Measurements from ENCODE around the gene MSMB. TPM values are rescaled to one million over a fixed set of nuclear protein-coding genes. Genes with fewer than 3 reads are reported as not detected.
"Not testable (repeated sequence)": the region's sequence is repeated elsewhere in the genome, so short reads cannot be mapped to it uniquely, and the experiment has no call there.

Gene MSMB
- total and polyA plus RNA-seq, 9 of the 15 experiments (the other 6 are each of a cell fraction or from before 2014, with no cell fraction given), result 0.21 to 0.60 TPM; not detected in 7

DNA sequence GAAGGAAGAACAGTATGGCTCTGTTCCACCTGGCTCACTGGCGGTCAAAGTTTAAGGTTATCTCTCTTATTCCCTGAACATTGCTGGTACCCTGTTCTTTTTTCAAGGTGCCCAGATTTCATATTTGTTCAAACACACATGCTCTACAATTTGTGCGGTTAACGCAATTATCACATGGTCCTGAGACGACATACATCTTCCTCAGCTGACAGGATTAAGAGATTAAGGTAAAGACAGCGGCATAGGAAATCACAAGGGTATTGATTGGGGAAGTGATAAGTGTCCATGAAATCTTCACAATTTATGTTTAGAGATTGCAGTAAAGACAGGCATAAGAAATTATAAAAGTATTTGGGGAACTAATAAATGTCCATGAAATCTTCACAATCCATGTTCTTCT lies 46.1 kb downstream of the MSMB start:
- H3K36me3 ChIP-seq (ENCODE audit: control insufficient read depth, insufficient read depth, low read length), result peaks cover 77% of the 10 kb centered on the region
- H3K79me2 ChIP-seq (ENCODE audit: control insufficient read depth, insufficient read depth, low read length), result peaks cover 46% of the 10 kb centered on the region
- TF ChIP-seq, protein P1, sequence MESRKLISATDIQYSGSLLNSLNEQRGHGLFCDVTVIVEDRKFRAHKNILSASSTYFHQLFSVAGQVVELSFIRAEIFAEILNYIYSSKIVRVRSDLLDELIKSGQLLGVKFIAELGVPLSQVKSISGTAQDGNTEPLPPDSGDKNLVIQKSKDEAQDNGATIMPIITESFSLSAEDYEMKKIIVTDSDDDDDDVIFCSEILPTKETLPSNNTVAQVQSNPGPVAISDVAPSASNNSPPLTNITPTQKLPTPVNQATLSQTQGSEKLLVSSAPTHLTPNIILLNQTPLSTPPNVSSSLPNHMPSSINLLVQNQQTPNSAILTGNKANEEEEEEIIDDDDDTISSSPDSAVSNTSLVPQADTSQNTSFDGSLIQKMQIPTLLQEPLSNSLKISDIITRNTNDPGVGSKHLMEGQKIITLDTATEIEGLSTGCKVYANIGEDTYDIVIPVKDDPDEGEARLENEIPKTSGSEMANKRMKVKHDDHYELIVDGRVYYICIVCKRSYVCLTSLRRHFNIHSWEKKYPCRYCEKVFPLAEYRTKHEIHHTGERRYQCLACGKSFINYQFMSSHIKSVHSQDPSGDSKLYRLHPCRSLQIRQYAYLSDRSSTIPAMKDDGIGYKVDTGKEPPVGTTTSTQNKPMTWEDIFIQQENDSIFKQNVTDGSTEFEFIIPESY (CRISPR knock-in tag; IDR thresholded peaks at IDR 0.05), result peak; percentile 19; the same call in 1 of the 2 replicates
- TF ChIP-seq, protein P2, sequence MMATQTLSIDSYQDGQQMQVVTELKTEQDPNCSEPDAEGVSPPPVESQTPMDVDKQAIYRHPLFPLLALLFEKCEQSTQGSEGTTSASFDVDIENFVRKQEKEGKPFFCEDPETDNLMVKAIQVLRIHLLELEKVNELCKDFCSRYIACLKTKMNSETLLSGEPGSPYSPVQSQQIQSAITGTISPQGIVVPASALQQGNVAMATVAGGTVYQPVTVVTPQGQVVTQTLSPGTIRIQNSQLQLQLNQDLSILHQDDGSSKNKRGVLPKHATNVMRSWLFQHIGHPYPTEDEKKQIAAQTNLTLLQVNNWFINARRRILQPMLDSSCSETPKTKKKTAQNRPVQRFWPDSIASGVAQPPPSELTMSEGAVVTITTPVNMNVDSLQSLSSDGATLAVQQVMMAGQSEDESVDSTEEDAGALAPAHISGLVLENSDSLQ (IDR thresholded peaks at IDR 0.05), result peak; percentile 56
- TF ChIP-seq MEIS2 (IDR thresholded peaks at IDR 0.05; ENCODE audit: partially characterized antibody), result peak; percentile 74
- H4K20me1 ChIP-seq (replicated peaks; ENCODE audit: control insufficient read depth, insufficient read depth, low read length); H2AFZ ChIP-seq (ENCODE audit: low read depth, low read length); DNase-seq (ENCODE audit: extremely low read depth in 1 of 4, low spot score in 3 of 4); CTCF ChIA-PET (ENCODE audit: low intra/inter-chr PET ratio); H3K4me3 ChIP-seq; H3K9me3 ChIP-seq (replicated peaks; ENCODE audit: control insufficient read depth, insufficient read depth, low read depth, low read length); H3K9me1 ChIP-seq (ENCODE audit: control insufficient read depth, insufficient read depth, low read length); H3K27ac ChIP-seq (ENCODE audit: extremely low read depth, low read depth, low read length); H3K9ac ChIP-seq (ENCODE audit: insufficient read depth in 1 of 2, low read depth in 2 of 2, low read length in 2 of 2); FAIRE-seq; H3K27me3 ChIP-seq (ENCODE audit: control insufficient read depth in 2 of 2, insufficient read depth in 2 of 2, low read length in 2 of 2); H3K4me2 ChIP-seq (ENCODE audit: insufficient read depth, low read length); ATAC-seq; BruUV-seq (replicated peaks); TF ChIP-seq PBX2 (CRISPR knock-in tag; IDR thresholded peaks at IDR 0.05; ENCODE audit: low read depth): not testable (repeated sequence)
- peak; percentile 72 for TF ChIP-seq PBX2 (tag; conservative IDR thresholded peaks at IDR 0.05; ENCODE audit: low read depth)
- in situ Hi-C loops (cut with MboI) (loop anchor here (5.0 kb wide), 1 partner anchor 133 kb away; no protein-coding TSS in a partner anchor), intact Hi-C loops (cut with micrococcal nuclease) (loop anchor here (2.0 kb wide), 1 partner anchor 19 kb away; no protein-coding TSS in a partner anchor)
- POLR2A ChIA-PET, result interaction anchor here (2.0 to 2.9 kb wide), 3 partner anchors 10 to 20 kb away, joined by 6 to 37 read pairs (median 8); no protein-coding TSS in a partner anchor
- 46% methylated on average over 5 of the region's 5 CpGs for WGBS (ENCODE audit: insufficient coverage, low coverage, missing lambda C conversion rate)
- peaks cover 16 to 41% of the 10 kb centered on the region in 2 experiments; a peak in 4 of 5 replicates for H3K4me1 ChIP-seq (replicated peaks in 1 of 2; ENCODE audit: control insufficient read depth in 2 of 2, insufficient read depth in 2 of 2, low read length in 2 of 2)
